ENCODE measurements around the gene LTBP2. TPM values are rescaled to one million over a fixed set of nuclear protein-coding genes. Genes with fewer than 3 reads are reported as not detected.

The LTBP2 gene
- total and polyA plus RNA-seq, 2 of the 8 experiments (the other 6 are each of a cell fraction or from before 2014, with no cell fraction given) = 0.48 to 0.89 TPM

DNA sequence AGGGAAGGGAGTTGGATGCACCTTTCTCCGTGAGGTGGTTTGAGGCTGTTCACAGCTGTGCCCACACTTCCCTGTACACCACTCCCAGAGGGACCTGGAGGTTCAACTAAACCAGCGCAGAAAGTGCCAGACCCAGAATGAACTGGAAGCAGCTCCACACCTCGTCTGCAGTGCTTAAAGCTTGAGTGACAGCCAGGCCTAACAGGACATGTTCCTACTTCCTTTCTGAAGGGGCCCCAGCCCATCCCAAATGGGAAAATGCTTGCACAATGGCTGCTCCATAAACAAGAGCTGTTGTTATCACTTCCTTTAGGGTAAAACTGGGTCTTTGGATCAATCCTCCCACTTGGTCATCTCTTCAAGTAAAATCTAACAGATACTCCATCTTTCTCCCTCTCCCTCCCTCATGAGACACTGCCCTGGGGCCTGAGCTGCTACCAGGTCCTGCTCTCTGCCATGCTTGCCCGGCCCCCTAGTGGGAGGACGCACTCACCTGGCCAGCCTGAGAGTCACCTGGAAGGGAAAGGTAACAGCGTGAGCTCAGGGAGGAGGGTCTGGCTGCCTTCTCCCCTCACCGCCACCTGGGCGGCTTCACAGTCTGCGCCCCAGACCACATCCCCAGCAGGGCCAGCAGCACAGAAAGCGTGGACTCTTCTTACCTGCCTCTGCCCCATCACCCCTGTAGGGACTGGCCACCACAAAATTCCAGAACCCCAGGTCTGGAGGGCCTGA is 85.0 kb downstream of the LTBP2 start:
- peak overlapping the region; percentile 14 for H3K18ac ChIP-seq (ENCODE audit: extremely low read depth, low read length)
- H3K27me3 ChIP-seq (replicated peaks in 1 of 4; ENCODE audit: control insufficient read depth in 3 of 4, extremely low read depth in 1 of 4, insufficient read depth in 3 of 4, low read length in 3 of 4) = no peaks in the 10 kb centered on the region
- CTCF ChIA-PET (ENCODE audit: partially characterized antibody) = interaction anchor here (0.5 to 8.3 kb wide), 21 partner anchors 10 to 285 kb away, joined by 3 to 61 read pairs (median 4); partner anchors contain the start of gene LTBP2
- no peaks in the 10 kb centered on the region for H3K79me2 ChIP-seq (ENCODE audit: control insufficient read depth in 1 of 2, insufficient read depth in 2 of 2, low read length in 2 of 2)
- H3K27ac ChIP-seq (ENCODE audit: low read depth, low read length) = no peak overlapping the region; the same call in 1 of the 2 replicates
- no peaks in the 10 kb centered on the region for H3K36me3 ChIP-seq (ENCODE audit: control insufficient read depth in 2 of 4, insufficient read depth in 4 of 4, low read length in 3 of 4)
- no peak overlapping the region for H3K23ac ChIP-seq (ENCODE audit: insufficient read length)
- H2AFZ ChIP-seq (ENCODE audit: low read length) = no peak overlapping the region
- H4K91ac ChIP-seq (replicated peaks; ENCODE audit: insufficient read length, low read length) = no peak overlapping the region
- no peak overlapping the region for H3K4ac ChIP-seq (replicated peaks; ENCODE audit: insufficient read length, low read depth, low read length)
- 0 out of 2 replicates have a peak overlapping the region, but pooled peaks have one; percentile 35 for H2BK20ac ChIP-seq (ENCODE audit: low read length)
- no peak overlapping the region for H2BK120ac ChIP-seq (replicated peaks; ENCODE audit: low read depth, low read length)
- H3K4me3 ChIP-seq (ENCODE audit: extremely low read depth in 1 of 4, insufficient read depth in 2 of 4, low read depth in 3 of 4, low read length in 4 of 4) = no peak overlapping the region
- no peaks in the 10 kb centered on the region for H4K20me1 ChIP-seq (replicated peaks in 1 of 2; ENCODE audit: control insufficient read depth in 1 of 2, insufficient read depth in 2 of 2, low read length in 2 of 2)
- H2BK15ac ChIP-seq (ENCODE audit: low read length) = no peak overlapping the region
- H3K9me3 ChIP-seq (ENCODE audit: insufficient read depth in 2 of 2, low read depth in 1 of 2, low read length in 1 of 2) = no peaks in the 10 kb centered on the region
- no peak overlapping the region for H2BK12ac ChIP-seq (ENCODE audit: low read depth, low read length)
- no peaks in the 10 kb centered on the region for H3K23me2 ChIP-seq (ENCODE audit: low read depth, low read length)
- H4K8ac ChIP-seq (ENCODE audit: extremely low read depth, insufficient read depth, low read length) = peak overlapping the region; percentile 12; the same call in 1 of the 2 replicates
- FAIRE-seq = no peak
- H2BK5ac ChIP-seq (ENCODE audit: low read depth, low read length) = no peak overlapping the region; the same call in 1 of the 2 replicates
- H3K4me1 ChIP-seq (replicated peaks in 1 of 4; ENCODE audit: control insufficient read depth in 3 of 4, insufficient read depth in 4 of 4, low read length in 3 of 4) = peaks cover 0 to 6% (median 3%) of the 10 kb centered on the region in 4 experiments; a peak in 3 of 7 replicates
- WGBS, 2 experiments (ENCODE audit: extremely low coverage in 1 of 2, insufficient coverage in 1 of 2, insufficient read length in 1 of 2, insufficient replicate concordance in 2 of 2, low coverage in 1 of 2, low lambda C conversion rate in 2 of 2, missing lambda C conversion rate in 1 of 2) = 84% methylated on average over 10 of the region's 10 CpGs; no CpG with 5 or more reads in 1 of the 2 experiments
- TF ChIP-seq, protein P1, sequence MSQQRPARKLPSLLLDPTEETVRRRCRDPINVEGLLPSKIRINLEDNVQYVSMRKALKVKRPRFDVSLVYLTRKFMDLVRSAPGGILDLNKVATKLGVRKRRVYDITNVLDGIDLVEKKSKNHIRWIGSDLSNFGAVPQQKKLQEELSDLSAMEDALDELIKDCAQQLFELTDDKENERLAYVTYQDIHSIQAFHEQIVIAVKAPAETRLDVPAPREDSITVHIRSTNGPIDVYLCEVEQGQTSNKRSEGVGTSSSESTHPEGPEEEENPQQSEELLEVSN (IDR thresholded peaks at IDR 0.05) = no peak
- TF ChIP-seq, protein P2, sequence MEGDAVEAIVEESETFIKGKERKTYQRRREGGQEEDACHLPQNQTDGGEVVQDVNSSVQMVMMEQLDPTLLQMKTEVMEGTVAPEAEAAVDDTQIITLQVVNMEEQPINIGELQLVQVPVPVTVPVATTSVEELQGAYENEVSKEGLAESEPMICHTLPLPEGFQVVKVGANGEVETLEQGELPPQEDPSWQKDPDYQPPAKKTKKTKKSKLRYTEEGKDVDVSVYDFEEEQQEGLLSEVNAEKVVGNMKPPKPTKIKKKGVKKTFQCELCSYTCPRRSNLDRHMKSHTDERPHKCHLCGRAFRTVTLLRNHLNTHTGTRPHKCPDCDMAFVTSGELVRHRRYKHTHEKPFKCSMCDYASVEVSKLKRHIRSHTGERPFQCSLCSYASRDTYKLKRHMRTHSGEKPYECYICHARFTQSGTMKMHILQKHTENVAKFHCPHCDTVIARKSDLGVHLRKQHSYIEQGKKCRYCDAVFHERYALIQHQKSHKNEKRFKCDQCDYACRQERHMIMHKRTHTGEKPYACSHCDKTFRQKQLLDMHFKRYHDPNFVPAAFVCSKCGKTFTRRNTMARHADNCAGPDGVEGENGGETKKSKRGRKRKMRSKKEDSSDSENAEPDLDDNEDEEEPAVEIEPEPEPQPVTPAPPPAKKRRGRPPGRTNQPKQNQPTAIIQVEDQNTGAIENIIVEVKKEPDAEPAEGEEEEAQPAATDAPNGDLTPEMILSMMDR (IDR thresholded peaks at IDR 0.05; ENCODE audit: control extremely low read depth in 1 of 3, insufficient read depth in 1 of 3, low read depth in 1 of 3, low read length in 3 of 3) = peak in 1 of 3 experiments; percentile 12; a peak in 2 of 4 replicates
- H3K9ac ChIP-seq (replicated peaks in 1 of 4; ENCODE audit: extremely low read depth in 1 of 4, low read depth in 3 of 4, low read length in 3 of 4) = no peak overlapping the region
- no peak overlapping the region for H3K14ac ChIP-seq (ENCODE audit: insufficient read length)
- no peak overlapping the region for H3K4me2 ChIP-seq (ENCODE audit: insufficient read depth in 1 of 2, low read depth in 2 of 2, low read length in 2 of 2)
- no peak overlapping the region for H4K5ac ChIP-seq (ENCODE audit: insufficient read length, low read depth, low read length)
- no peak for DNase-seq (ENCODE audit: low read depth in 1 of 2, low spot score in 2 of 2)
- POLR2A ChIA-PET (ENCODE audit: partially characterized antibody) = interaction anchor here (1.6 to 2.9 kb wide), 3 partner anchors 11 to 34 kb away, joined by 4 to 6 read pairs (median 6); partner anchors contain the start of genes ISCA2 and NPC2
- no peak overlapping the region for H2AK5ac ChIP-seq (ENCODE audit: low read depth, low read length)
- H3K79me1 ChIP-seq (ENCODE audit: low read depth, low read length) = no peaks in the 10 kb centered on the region
- H3K56ac ChIP-seq (replicated peaks; ENCODE audit: insufficient read length, low read depth, low read length) = no peak overlapping the region

Data from H1 (cell line).